SU-DHL-6 (cell line): ENCODE data around the gene SATB1.

ENCODE experiments used
- H2AFZ ChIP-seq: fragments of 200-600 bp; sonication (generic); 2 replicates; pipeline ENCODE4 v1.6.1; 2014; ENCODE audit warnings: low read depth, mild to moderate bottlenecking, moderate library complexity, mixed read lengths, antibody characterized with exemption, low read length; ENCODE audit not compliant: severe bottlenecking
- H3F3A ChIP-seq: fragments of 200-600 bp; shearing (Covaris generic); 2 replicates; pipeline ENCODE4 v1.6.0; 2016; ENCODE audit warnings: antibody characterized with exemption, mild to moderate bottlenecking; ENCODE audit not compliant: insufficient read depth
- H3K27ac ChIP-seq: fragments of 200-600 bp; sonication (generic); 2 replicates; pipeline ENCODE4 v1.5.1; 2016; ENCODE audit warnings: low read depth, mild to moderate bottlenecking, low read length, moderate library complexity, mixed read lengths
- H3K27me3 ChIP-seq: fragments of 200-600 bp; sonication (generic), shearing (Covaris generic); 2 replicates; pipeline ENCODE4 v1.6.0; 2014; ENCODE audit warnings: mild to moderate bottlenecking, low read length
- H3K36me3 ChIP-seq: fragments of 200-600 bp; sonication (generic); 2 replicates; pipeline ENCODE4 v1.6.1; 2014; ENCODE audit warnings: mild to moderate bottlenecking, low read length, mixed read lengths
- H3K4me2 ChIP-seq: fragments of 300-600, 200-600 bp; shearing (Covaris generic), sonication (generic); 2 replicates; pipeline ENCODE4 v1.6.0; 2014; ENCODE audit warnings: low read length, low read depth, mild to moderate bottlenecking; ENCODE audit not compliant: poor library complexity, severe bottlenecking
- H3K4me3 ChIP-seq: fragments of 200-600 bp; sonication (generic); 2 replicates; pipeline ENCODE4 v1.5.1; 2014; ENCODE audit warnings: antibody characterized with exemption, low read length, mild to moderate bottlenecking, mixed read lengths; ENCODE audit not compliant: insufficient read depth, poor library complexity, severe bottlenecking
- H3K79me2 ChIP-seq: fragments of 200-600 bp; sonication (generic); 2 replicates; pipeline ENCODE4 v1.6.1; 2014; ENCODE audit warnings: mild to moderate bottlenecking, low read length, moderate library complexity; ENCODE audit not compliant: insufficient read depth
- H3K9ac ChIP-seq: fragments of 200-600 bp; sonication (generic); 2 replicates; pipeline ENCODE4 v1.7.0; 2014; ENCODE audit warnings: mild to moderate bottlenecking, low read length
- H3K9me2 ChIP-seq: fragments of 200-600 bp; sonication (generic); replicated peaks from 2 replicates; pipeline ENCODE4 v1.6.1; 2014; ENCODE audit warnings: low read length; ENCODE audit not compliant: insufficient read depth
- H3K9me3 ChIP-seq: fragments of 200-600 bp; sonication (generic); 2 replicates; pipeline ENCODE4 v1.6.1; 2014; ENCODE audit warnings: low read length, mixed read lengths; ENCODE audit not compliant: insufficient read depth
- H4K20me1 ChIP-seq: fragments of 200-600 bp; sonication (generic); 2 replicates; pipeline ENCODE4 v1.6.1; 2014; ENCODE audit warnings: low read depth, mild to moderate bottlenecking, antibody characterized with exemption, low read length, moderate library complexity, mixed read lengths
- EZH2phosphoT487 ChIP-seq: fragments of 200-600 bp; sonication (generic), shearing (Covaris generic); conservative IDR thresholded peaks from 2 replicates; pipeline ENCODE4 v1.6.1; 2018; ENCODE audit warnings: mild to moderate bottlenecking, antibody characterized with exemption, low read length, moderate library complexity, mixed read lengths
- TF ChIP-seq, protein P1 (sequence below): fragments of 200-600 bp; sonication (generic); IDR thresholded peaks from one replicate; pipeline ENCODE4 v1.5.1; 2017; ENCODE audit warnings: antibody characterized with exemption, mild to moderate bottlenecking, low read length, moderate library complexity; ENCODE audit not compliant: insufficient read depth, poor library complexity, severe bottlenecking

The SATB1 gene

GRCh38 chr3:18420555-18420954, 4.6 kb downstream of the SATB1 start:
- Histone ChIP-seq H3K36me3 (no peaks in the 10 kb centered on the region), H3K79me2 (no peaks in the 10 kb centered on the region), H3K9me3 (no peaks in the 10 kb centered on the region), H3K9me2 (no peaks in the 10 kb centered on the region), H3K27ac (no peak overlapping the region), H3K4me2 (no peak overlapping the region), H3K27me3 (no peaks in the 10 kb centered on the region), H2AFZ (no peak overlapping the region), H3F3A (0 out of 2 replicates have a peak, but pooled peaks cover 4% of the 10 kb centered on the region), H3K9ac (no peak overlapping the region), H4K20me1 (no peaks in the 10 kb centered on the region), H3K4me3 (no peak overlapping the region)
- TF ChIP-seq EZH2phosphoT487, result no peak
- TF ChIP-seq, protein P1, sequence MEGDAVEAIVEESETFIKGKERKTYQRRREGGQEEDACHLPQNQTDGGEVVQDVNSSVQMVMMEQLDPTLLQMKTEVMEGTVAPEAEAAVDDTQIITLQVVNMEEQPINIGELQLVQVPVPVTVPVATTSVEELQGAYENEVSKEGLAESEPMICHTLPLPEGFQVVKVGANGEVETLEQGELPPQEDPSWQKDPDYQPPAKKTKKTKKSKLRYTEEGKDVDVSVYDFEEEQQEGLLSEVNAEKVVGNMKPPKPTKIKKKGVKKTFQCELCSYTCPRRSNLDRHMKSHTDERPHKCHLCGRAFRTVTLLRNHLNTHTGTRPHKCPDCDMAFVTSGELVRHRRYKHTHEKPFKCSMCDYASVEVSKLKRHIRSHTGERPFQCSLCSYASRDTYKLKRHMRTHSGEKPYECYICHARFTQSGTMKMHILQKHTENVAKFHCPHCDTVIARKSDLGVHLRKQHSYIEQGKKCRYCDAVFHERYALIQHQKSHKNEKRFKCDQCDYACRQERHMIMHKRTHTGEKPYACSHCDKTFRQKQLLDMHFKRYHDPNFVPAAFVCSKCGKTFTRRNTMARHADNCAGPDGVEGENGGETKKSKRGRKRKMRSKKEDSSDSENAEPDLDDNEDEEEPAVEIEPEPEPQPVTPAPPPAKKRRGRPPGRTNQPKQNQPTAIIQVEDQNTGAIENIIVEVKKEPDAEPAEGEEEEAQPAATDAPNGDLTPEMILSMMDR, result no peak

- H3K4me2 ChIP-seq, result no peak overlapping the region
- 0 out of 2 replicates have a peak, but pooled peaks cover 4% of the 10 kb centered on the region for H3F3A ChIP-seq
- H3K79me2 ChIP-seq, result no peaks in the 10 kb centered on the region
- no peaks in the 10 kb centered on the region for H3K9me2 ChIP-seq
- H3K27ac ChIP-seq, result no peak overlapping the region
- no peaks in the 10 kb centered on the region for H3K9me3 ChIP-seq
- H3K27me3 ChIP-seq, result no peaks in the 10 kb centered on the region
- no peaks in the 10 kb centered on the region for H3K36me3 ChIP-seq
- TF ChIP-seq, protein P1, result no peak
- TF ChIP-seq EZH2phosphoT487, result no peak
- no peaks in the 10 kb centered on the region for H4K20me1 ChIP-seq
- no peak overlapping the region for H3K9ac ChIP-seq
- H2AFZ ChIP-seq, result no peak overlapping the region
- H3K4me3 ChIP-seq, result no peak overlapping the region
Observed at GRCh38 chr3:18419232-18419631, 5.9 kb downstream of the SATB1 start.

DNA sequence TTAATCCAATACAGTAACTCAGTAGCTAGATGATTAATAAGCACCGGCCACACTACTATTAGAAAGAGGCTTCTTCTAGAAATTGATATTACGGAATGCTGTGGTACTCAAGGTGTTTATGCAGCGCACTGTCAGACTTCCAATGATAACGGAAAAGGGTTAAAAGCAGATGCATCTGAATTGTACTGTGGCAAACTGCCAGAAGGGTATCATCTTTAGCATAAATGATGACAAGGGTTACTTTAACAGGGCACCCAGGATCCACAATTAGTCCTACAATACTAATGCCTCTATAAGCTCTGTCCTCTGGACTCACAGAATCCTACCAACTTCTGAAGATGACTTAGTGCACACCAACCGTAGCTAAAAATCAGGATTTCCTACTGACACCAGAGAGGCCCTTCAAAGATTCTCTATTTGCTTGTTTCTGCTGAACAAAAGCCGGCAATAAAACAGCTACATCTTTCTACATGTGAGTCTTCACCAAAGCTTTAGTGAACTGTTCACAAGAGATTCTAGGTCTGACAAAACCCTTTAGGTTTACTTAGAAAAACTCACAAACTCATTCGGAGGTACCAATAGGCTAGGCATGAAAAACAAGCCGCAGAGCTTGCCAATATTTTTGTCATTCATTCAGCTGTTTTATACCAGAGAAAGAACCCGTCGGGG, 7.1 kb downstream of the SATB1 start:
- TF ChIP-seq, protein P1, result no peak
- TF ChIP-seq EZH2phosphoT487, result no peak
- H3K27ac ChIP-seq, result no peak overlapping the region
- H3K27me3 ChIP-seq, result no peaks in the 10 kb centered on the region
- H3F3A ChIP-seq, result no peaks in the 10 kb centered on the region
- no peaks in the 10 kb centered on the region for H3K36me3 ChIP-seq
- no peak overlapping the region for H3K9ac ChIP-seq
- no peak overlapping the region for H3K4me2 ChIP-seq
- H3K4me3 ChIP-seq, result no peak overlapping the region
- no peaks in the 10 kb centered on the region for H3K9me2 ChIP-seq
- H3K9me3 ChIP-seq, result no peaks in the 10 kb centered on the region
- H2AFZ ChIP-seq, result no peak overlapping the region
- H4K20me1 ChIP-seq, result no peaks in the 10 kb centered on the region
- no peaks in the 10 kb centered on the region for H3K79me2 ChIP-seq
